Ascending aorta (tissue), 2 donors: ENCODE measurements around the gene ROR1. TPM values are rescaled to one million over a fixed set of nuclear protein-coding genes. Genes with fewer than 3 reads are reported as not detected.

Experiments used
- DNase-seq, 2 donors: peaks; one replicate each; pipeline ENCODE4 v3.0.0-alpha.2; 2019; ENCODE audit warnings: low spot score in 2 of 2
- H3K27ac ChIP-seq, 2 donors: fragments of 200-600 bp; sonication (generic); one replicate each; pipeline ENCODE4 v1.5.1; 2016 to 2017; ENCODE audit warnings: mild to moderate bottlenecking in 1 of 2
- H3K27me3 ChIP-seq: fragments of 200-600 bp; sonication (generic); one replicate; pipeline ENCODE4 v1.5.1; 2017
- H3K36me3 ChIP-seq, 2 donors: fragments of 200-600 bp; sonication (generic); one replicate each; pipeline ENCODE4 v1.5.1; 2016
- H3K4me1 ChIP-seq, 2 donors: fragments of 200-600 bp; sonication (generic); one replicate each; pipeline ENCODE4 v1.5.1; 2016 to 2017; ENCODE audit warnings: mild to moderate bottlenecking in 1 of 2
- H3K4me3 ChIP-seq, 2 donors: fragments of 200-600 bp; sonication (generic); one replicate each; pipeline ENCODE4 v1.5.1; 2016 to 2017; ENCODE audit warnings: mild to moderate bottlenecking in 1 of 2
- H3K9me3 ChIP-seq, 2 donors: fragments of 200-600 bp; sonication (generic); one replicate each; pipeline ENCODE4 v1.5.1; 2016
- CTCF ChIP-seq, 3 experiments: fragments of 200-600 bp in 2 of 3; fragments of 450-650 bp in 1 of 3; sonication (generic) in 2 of 3; IDR thresholded peaks; one replicate each; pipeline ENCODE4 v1.5.1; 2016 to 2019; ENCODE audit warnings: antibody characterized with exemption in 3 of 3, mild to moderate bottlenecking in 1 of 3, moderate library complexity in 1 of 3
- intact Hi-C: fragments of 100-400 bp; cut with DNase I; formaldehyde crosslinking; loops from one replicate; pipeline ENCODE4 v1.15.1; 2023
- total RNA-seq: library from RNA; depleted of rRNA; stranded (reverse); fragments of >200 nt; gene quantifications from one replicate; pipeline ENCODE4 v1.1.0, GENCODE V29; 2016

The ROR1 gene
- total RNA-seq, 1 donor from 2014 or later, result 115 TPM

GRCh38 chr1:63914241-63914640, 140.4 kb downstream of the ROR1 start:
- no peaks in the 10 kb centered on the region for H3K9me3 ChIP-seq
- no peaks in the 10 kb centered on the region for H3K27me3 ChIP-seq
- no peak for TF ChIP-seq CTCF (IDR thresholded peaks at IDR 0.05)
- H3K4me1 ChIP-seq, result peaks cover 3 to 26% of the 10 kb centered on the region in 2 donors
- no peaks in the 10 kb centered on the region for H3K36me3 ChIP-seq
- no peak for DNase-seq
- H3K4me3 ChIP-seq, result peak overlapping the region; percentile 19 to 46
- peak overlapping the region; percentile 69 to 73 for H3K27ac ChIP-seq
- intact Hi-C loops, result loop anchor here (2.0 to 10.0 kb wide), 2 partner anchors 139 to 331 kb away; partner anchors contain the start of gene ROR1

DNA sequence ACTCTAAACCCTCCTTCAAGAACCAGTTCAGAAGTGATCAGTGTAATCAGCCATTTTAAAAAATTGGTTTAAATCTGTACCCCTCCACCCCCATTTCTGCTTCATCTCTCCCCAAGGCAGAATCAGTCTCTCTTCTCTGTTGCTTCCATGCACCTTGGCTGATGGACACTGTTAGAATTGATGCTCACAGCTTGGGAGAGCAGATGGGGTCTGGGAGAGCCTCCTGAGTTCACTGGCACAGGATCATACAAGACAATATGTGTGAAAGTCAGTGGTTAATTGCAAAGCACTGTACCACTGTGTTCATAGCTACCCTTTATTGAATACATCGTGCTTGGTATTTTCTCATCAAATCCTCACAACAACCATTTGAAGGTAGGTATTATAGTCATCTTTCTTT, 140.9 kb downstream of the ROR1 start:
- no peaks in the 10 kb centered on the region for H3K9me3 ChIP-seq
- H3K27ac ChIP-seq, result peak overlapping the region; percentile 69 to 73
- TF ChIP-seq CTCF (IDR thresholded peaks at IDR 0.05), result no peak
- H3K4me1 ChIP-seq, result peaks cover 3 to 29% of the 10 kb centered on the region in 2 donors
- H3K36me3 ChIP-seq, result no peaks in the 10 kb centered on the region
- H3K27me3 ChIP-seq, result no peaks in the 10 kb centered on the region
- H3K4me3 ChIP-seq, result peak overlapping the region in 1 of 2 donors; percentile 46
- intact Hi-C loops, result loop anchor here (2.0 to 10.0 kb wide), 3 partner anchors 140 to 330 kb away; partner anchors contain the start of gene ROR1
- no peak for DNase-seq

DNA sequence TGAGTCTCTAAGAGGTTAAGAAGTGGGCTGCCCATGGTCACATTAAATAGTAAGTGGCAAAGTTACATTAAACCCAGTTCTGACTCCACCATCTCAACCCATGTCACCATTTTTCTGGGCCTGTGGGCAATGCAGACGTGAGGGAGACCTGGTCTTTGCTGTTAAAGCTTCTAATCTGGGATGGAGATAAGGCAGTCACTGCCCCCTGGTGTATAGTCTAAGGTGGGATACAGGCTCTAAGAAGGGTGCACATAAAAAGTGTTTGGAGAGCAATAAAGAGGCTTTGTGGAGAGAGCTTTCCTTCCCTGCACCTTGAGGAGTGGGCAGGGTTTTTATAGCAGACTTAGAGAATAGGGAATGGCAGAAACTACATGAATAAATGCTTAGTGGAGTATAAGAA, 141.3 kb downstream of the ROR1 start:
- peak in 1 of 3 experiments; percentile 13 for TF ChIP-seq CTCF (IDR thresholded peaks at IDR 0.05)
- intact Hi-C loops, result loop anchor here (2.0 to 10.0 kb wide), 3 partner anchors 140 to 330 kb away; partner anchors contain the start of gene ROR1
- H3K27me3 ChIP-seq, result no peaks in the 10 kb centered on the region
- H3K27ac ChIP-seq, result peak overlapping the region; percentile 11 to 73
- peaks cover 3 to 30% of the 10 kb centered on the region in 2 donors for H3K4me1 ChIP-seq
- H3K9me3 ChIP-seq, result no peaks in the 10 kb centered on the region
- H3K36me3 ChIP-seq, result no peaks in the 10 kb centered on the region
- no peak for DNase-seq
- no peak overlapping the region for H3K4me3 ChIP-seq

- TF ChIP-seq CTCF (IDR thresholded peaks at IDR 0.05), result no peak
- Histone ChIP-seq H3K36me3 (no peaks in the 10 kb centered on the region), H3K27me3 (no peaks in the 10 kb centered on the region), H3K27ac (peak overlapping the region; percentile 0 to 85), H3K4me1 (peaks cover 3 to 35% of the 10 kb centered on the region in 2 donors), H3K9me3 (no peaks in the 10 kb centered on the region), H3K4me3 (no peak overlapping the region)
- DNase-seq, result no peak
- intact Hi-C loops, result loop anchor here (5.0 to 10.0 kb wide), 2 partner anchors 224 to 328 kb away; no protein-coding TSS in a partner anchor
Observed at GRCh38 chr1:63916485-63917360, 142.9 kb downstream of the ROR1 start.

GRCh38 chr1:63917571-63918417, 144.0 kb downstream of the ROR1 start:
- Histone ChIP-seq H3K27me3 (no peaks in the 10 kb centered on the region), H3K4me3 (peak overlapping the region in 1 of 2 donors; percentile 32), H3K36me3 (no peaks in the 10 kb centered on the region), H3K9me3 (no peaks in the 10 kb centered on the region), H3K4me1 (peaks cover 2 to 44% of the 10 kb centered on the region in 2 donors), H3K27ac (peak overlapping the region; percentile 72 to 85)
- peak in 1 of 2 donors; percentile 74 for DNase-seq
- TF ChIP-seq CTCF (IDR thresholded peaks at IDR 0.05), result peak in 2 of 3 experiments; percentile 7 to 37
- intact Hi-C loops, result loop anchor here (5.0 to 10.0 kb wide), 2 partner anchors 225 to 327 kb away; no protein-coding TSS in a partner anchor
